ENCODE results near the gene RNF150. TPM values are rescaled to one million over a fixed set of nuclear protein-coding genes. Genes with fewer than 3 reads are reported as not detected.

RNF150 gene
- total RNA-seq, 2 donors from 2014 or later, result 11.7 to 12.3 TPM

GRCh38 chr4:141131723-141132071 is 1.6 kb downstream of the RNF150 start:
- no peaks in the 10 kb centered on the region for H3K4me1 ChIP-seq (replicated peaks)
- H3K36me3 ChIP-seq, result no peaks in the 10 kb centered on the region
- peak overlapping the region; percentile 63 to 73 for H3K4me3 ChIP-seq
- no peaks in the 10 kb centered on the region for H3K9me3 ChIP-seq
- no peak for DNase-seq (ENCODE audit: low spot score)
- intact Hi-C loops (cut with DNase I), result loop anchor here (2.0 to 10.0 kb wide), 3 partner anchors 54 to 477 kb away; no protein-coding TSS in a partner anchor
- H3K27ac ChIP-seq, result peak overlapping the region; percentile 66 to 75
- TF ChIP-seq POLR2AphosphoS5 (IDR thresholded peaks at IDR 0.05) (no peak), POLR2A (IDR thresholded peaks at IDR 0.05) (no peak), CTCF (IDR thresholded peaks at IDR 0.05) (no peak)
- no peaks in the 10 kb centered on the region for H3K27me3 ChIP-seq (replicated peaks; ENCODE audit: insufficient read depth)
- WGBS, result 4% methylated on average over 8 of the region's 8 CpGs

GRCh38 chr4:141130947-141131605 is 2.2 kb downstream of the RNF150 start:
- TF ChIP-seq CTCF (IDR thresholded peaks at IDR 0.05), result no peak
- no peak for TF ChIP-seq POLR2A (IDR thresholded peaks at IDR 0.05)
- TF ChIP-seq POLR2AphosphoS5 (IDR thresholded peaks at IDR 0.05), result no peak
- DNase-seq (ENCODE audit: low spot score), result no peak
- Histone ChIP-seq H3K4me1 (replicated peaks) (no peaks in the 10 kb centered on the region), H3K9me3 (no peaks in the 10 kb centered on the region), H3K27ac (peak overlapping the region; percentile 20 to 75), H3K36me3 (no peaks in the 10 kb centered on the region), H3K27me3 (replicated peaks; ENCODE audit: insufficient read depth) (no peaks in the 10 kb centered on the region), H3K4me3 (peak overlapping the region; percentile 63 to 73)
- intact Hi-C loops (cut with DNase I), result loop anchor here (5.0 to 10.0 kb wide), 2 partner anchors 54 to 476 kb away; no protein-coding TSS in a partner anchor
- 43% methylated on average over 6 of the region's 6 CpGs for WGBS

- Histone ChIP-seq H3K27ac (peak overlapping the region in 1 of 2 donors; percentile 16), H3K4me3 (no peak overlapping the region), H3K36me3 (no peaks in the 10 kb centered on the region), H3K27me3 (replicated peaks; ENCODE audit: insufficient read depth) (no peaks in the 10 kb centered on the region), H3K9me3 (no peaks in the 10 kb centered on the region), H3K4me1 (replicated peaks) (no peaks in the 10 kb centered on the region)
- DNase-seq (ENCODE audit: low spot score), result peak; percentile 7
- no peak for TF ChIP-seq CTCF (IDR thresholded peaks at IDR 0.05)
- peak; percentile 53 for TF ChIP-seq POLR2AphosphoS5 (IDR thresholded peaks at IDR 0.05)
- TF ChIP-seq POLR2A (IDR thresholded peaks at IDR 0.05), result no peak
- intact Hi-C loops (cut with DNase I), result no loop called here
- 32% methylated on average over 3 of the region's 3 CpGs for WGBS
Measured at GRCh38 chr4:141127884-141128283, 5.4 kb downstream of the RNF150 start.

- 89% methylated on average over 4 of the region's 4 CpGs for WGBS
- Histone ChIP-seq H3K4me3 (no peak overlapping the region), H3K9me3 (no peaks in the 10 kb centered on the region), H3K4me1 (replicated peaks) (no peaks in the 10 kb centered on the region), H3K27ac (no peak overlapping the region), H3K36me3 (no peaks in the 10 kb centered on the region), H3K27me3 (replicated peaks; ENCODE audit: insufficient read depth) (no peaks in the 10 kb centered on the region)
- no peak for DNase-seq (ENCODE audit: low spot score)
- TF ChIP-seq CTCF (IDR thresholded peaks at IDR 0.05), result no peak
- TF ChIP-seq POLR2A (IDR thresholded peaks at IDR 0.05), result no peak
- TF ChIP-seq POLR2AphosphoS5 (IDR thresholded peaks at IDR 0.05), result no peak
- intact Hi-C loops (cut with DNase I), result no loop called here
Measured at GRCh38 chr4:141126769-141127168, 6.5 kb downstream of the RNF150 start.

GRCh38 chr4:141124224-141124623 is 9.0 kb downstream of the RNF150 start:
- H3K9me3 ChIP-seq, result no peaks in the 10 kb centered on the region
- H3K4me3 ChIP-seq, result no peak overlapping the region
- WGBS, result 95% methylated on average over 1 of the region's 1 CpG
- intact Hi-C loops (cut with DNase I), result no loop called here
- H3K4me1 ChIP-seq (replicated peaks), result no peaks in the 10 kb centered on the region
- no peaks in the 10 kb centered on the region for H3K36me3 ChIP-seq
- H3K27me3 ChIP-seq (replicated peaks; ENCODE audit: insufficient read depth), result no peaks in the 10 kb centered on the region
- no peak overlapping the region for H3K27ac ChIP-seq
- DNase-seq (ENCODE audit: low spot score), result no peak
- no peak for TF ChIP-seq POLR2AphosphoS5 (IDR thresholded peaks at IDR 0.05)
